Measurements from ENCODE around the gene STOML2.

The STOML2 gene

GRCh38 chr9:35107297-35108290, 4.7 kb upstream of the STOML2 start:
- DNase-seq (ENCODE audit: low read depth): no peak

- DNase-seq (ENCODE audit: low read depth): no peak
Observed at GRCh38 chr9:35106343-35106730, 3.4 kb upstream of the STOML2 start.

GRCh38 chr9:35105571-35106342, 2.8 kb upstream of the STOML2 start:
- DNase-seq (ENCODE audit: low read depth): no peak

GRCh38 chr9:35105126-35105525, 2.2 kb upstream of the STOML2 start:
- no peak for DNase-seq (ENCODE audit: low read depth)

GRCh38 chr9:35104586-35104985, 1.7 kb upstream of the STOML2 start:
- no peak for DNase-seq (ENCODE audit: low read depth)

GRCh38 chr9:35103660-35104191, 795 bp upstream of the STOML2 start:
- DNase-seq (ENCODE audit: low read depth): no peak

- no peak for DNase-seq (ENCODE audit: low read depth)
Observed at GRCh38 chr9:35102465-35102768, 514 bp downstream of the STOML2 start.

GRCh38 chr9:35097573-35097972, 5.4 kb downstream of the STOML2 start:
- DNase-seq (ENCODE audit: low read depth): no peak

- DNase-seq (ENCODE audit: low read depth): peak; percentile 87
Observed at GRCh38 chr9:35096035-35096849, 6.7 kb downstream of the STOML2 start, which contains the start of gene PIGO. Gene PIGO, minus strand, starts transcription at chr9:35096591. Its CDS starts 1,026 bp downstream, at chr9:35095565.

- DNase-seq (ENCODE audit: low read depth): no peak
Observed at GRCh38 chr9:35091536-35091935, 11.4 kb downstream of the STOML2 start.

- no peak for DNase-seq (ENCODE audit: low read depth)
Observed at GRCh38 chr9:35089434-35089833, 13.5 kb downstream of the STOML2 start.

- DNase-seq (ENCODE audit: low read depth): no peak
Observed at GRCh38 chr9:35085078-35085477, 17.9 kb downstream of the STOML2 start.

GRCh38 chr9:35079426-35080341, 23.2 kb downstream of the STOML2 start, which contains the start of gene FANCG:
Gene FANCG, minus strand, starts transcription at chr9:35079942. Its CDS starts 418 bp downstream, at chr9:35079524.
- peak; percentile 80 for DNase-seq (ENCODE audit: low read depth)

GRCh38 chr9:35079041-35079425, 23.9 kb downstream of the STOML2 start:
- no peak for DNase-seq (ENCODE audit: low read depth)

GRCh38 chr9:35078066-35078465, 24.9 kb downstream of the STOML2 start:
- DNase-seq (ENCODE audit: low read depth): no peak

GRCh38 chr9:35076848-35077247, 26.1 kb downstream of the STOML2 start:
- no peak for DNase-seq (ENCODE audit: low read depth)

GRCh38 chr9:35075358-35075757, 27.6 kb downstream of the STOML2 start:
- DNase-seq (ENCODE audit: low read depth): no peak

- DNase-seq (ENCODE audit: low read depth): no peak
Observed at GRCh38 chr9:35074791-35075190, 28.1 kb downstream of the STOML2 start.

GRCh38 chr9:35074141-35074540, 28.8 kb downstream of the STOML2 start:
- no peak for DNase-seq (ENCODE audit: low read depth)

- no peak for DNase-seq (ENCODE audit: low read depth)
Observed at GRCh38 chr9:35073279-35073612, 29.7 kb downstream of the STOML2 start.

Data from activated T-cell treated with anti-CD3 and anti-CD28 coated beads for 24 hours (primary cell).